Activated CD4-positive, alpha-beta memory T cell treated with anti-CD3 and anti-CD28 coated beads, Interleukin-2, amount 10 ng/mL, durations not matched to agents 7 days and 5 days (primary cell): ENCODE data around the gene UBA3. TPM values are rescaled to one million over a fixed set of nuclear protein-coding genes. Genes with fewer than 3 reads are reported as not detected.

Source experiments
- CTCF ChIA-PET: fragments of 350-600 bp; sonication (Branson Sonifier 250); formaldehyde crosslinking; loops from one replicate; lab custom pipeline; 2021; ENCODE audit warnings: antibody characterized with exemption, inconsistent platforms; lab: Charles Lee
- POLR2A ChIA-PET: fragments of 350-600 bp; sonication (Branson Sonifier 250); formaldehyde crosslinking; loops from one replicate; lab custom pipeline; 2021; ENCODE audit warnings: antibody characterized with exemption; lab: Charles Lee
- DNase-seq: peaks from one replicate; pipeline ENCODE4 v3.0.0-alpha.2; 2020
- H3K27ac Mint-ChIP-seq: one replicate; pipeline ENCODE4 v1.8.0; 2021; ENCODE audit warnings: mild to moderate bottlenecking, mixed read lengths
- H3K27me3 Mint-ChIP-seq: one replicate; pipeline ENCODE4 v1.8.0; 2021; ENCODE audit warnings: mixed read lengths
- H3K36me3 Mint-ChIP-seq: one replicate; pipeline ENCODE4 v1.8.0; 2021; ENCODE audit warnings: low read depth, mixed read lengths
- H3K4me1 Mint-ChIP-seq: one replicate; pipeline ENCODE4 v1.8.0; 2021; ENCODE audit warnings: mixed read lengths
- H3K4me3 Mint-ChIP-seq: one replicate; pipeline ENCODE4 v1.8.0; 2021; ENCODE audit warnings: mild to moderate bottlenecking, mixed read lengths
- H3K9me3 Mint-ChIP-seq: one replicate; pipeline ENCODE4 v1.8.0; 2021; ENCODE audit warnings: mixed read lengths
- total RNA-seq, 2 experiments: library from RNA; stranded (reverse); gene quantifications; one replicate each; pipeline ENCODE4 v1.2.3, GENCODE V29; 2021

UBA3 gene
- total RNA-seq, 2 experiments from 2014 or later, result 93.1 to 96.9 TPM

- ChIA-PET CTCF (interaction anchor here (5.0 kb wide), 1 partner anchor 45 kb away, joined by 33 read pairs; no protein-coding TSS in a partner anchor), POLR2A (no interaction called here)
Measured at GRCh38 chr3:69116897-69117296, 36.7 kb upstream of the UBA3 start.

DNA sequence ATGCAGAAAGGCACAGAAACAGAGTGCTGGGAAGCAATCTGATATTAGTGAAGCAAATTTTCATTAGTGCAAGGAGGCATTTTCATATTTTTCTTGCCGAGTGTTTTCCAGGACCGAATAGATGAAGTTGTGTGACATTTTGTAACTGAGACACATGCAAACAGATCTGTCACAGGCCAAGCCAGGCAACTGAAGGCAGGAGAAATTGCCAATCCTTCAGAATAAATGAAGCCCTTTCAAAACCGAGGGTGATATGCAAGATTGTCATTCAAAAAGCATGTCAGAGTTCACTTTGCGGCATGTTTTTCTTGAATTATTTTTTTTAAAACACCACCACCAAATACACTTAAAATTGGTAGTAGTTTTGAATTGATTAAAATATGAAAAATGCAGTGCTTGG, 36.0 kb upstream of the UBA3 start:
- ChIA-PET POLR2A (no interaction called here), CTCF (no interaction called here)
- no peaks in the 10 kb centered on the region for H3K27me3 Mint-ChIP-seq
- H3K4me3 Mint-ChIP-seq, result no peak overlapping the region
- peaks cover 4% of the 10 kb centered on the region for H3K4me1 Mint-ChIP-seq
- no peak for DNase-seq
- no peak overlapping the region for H3K27ac Mint-ChIP-seq
- no peaks in the 10 kb centered on the region for H3K9me3 Mint-ChIP-seq
- no peaks in the 10 kb centered on the region for H3K36me3 Mint-ChIP-seq

More at GRCh38 chr3:69116897-69117296, 36.7 kb upstream of the UBA3 start:
- no peak overlapping the region for H3K4me3 Mint-ChIP-seq
- H3K27me3 Mint-ChIP-seq, result no peaks in the 10 kb centered on the region
- DNase-seq, result no peak
- H3K27ac Mint-ChIP-seq, result no peak overlapping the region
- H3K9me3 Mint-ChIP-seq, result no peaks in the 10 kb centered on the region
- H3K36me3 Mint-ChIP-seq, result no peaks in the 10 kb centered on the region
- H3K4me1 Mint-ChIP-seq, result peaks cover 5% of the 10 kb centered on the region

DNA sequence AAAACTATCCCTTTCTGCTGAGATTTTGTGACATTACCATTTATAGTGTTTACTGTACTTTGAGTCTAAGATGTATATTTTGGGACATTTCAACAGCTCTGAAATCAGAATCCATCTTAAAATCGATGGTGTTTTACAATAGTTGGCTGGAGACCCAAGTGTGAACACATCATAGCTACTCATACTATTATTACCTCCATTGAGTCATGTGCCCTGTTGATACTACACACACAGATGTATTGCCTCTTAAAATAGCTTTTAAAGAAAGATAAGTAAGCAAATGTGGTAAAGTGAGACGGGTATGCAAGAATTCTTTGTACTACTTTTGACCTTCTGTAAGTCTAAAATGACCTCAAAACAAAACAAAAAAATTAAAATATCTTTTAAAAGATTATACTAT, 35.6 kb upstream of the UBA3 start:
- H3K4me1 Mint-ChIP-seq, result peaks cover under 1% of the 10 kb centered on the region
- H3K36me3 Mint-ChIP-seq, result no peaks in the 10 kb centered on the region
- CTCF ChIA-PET, result no interaction called here
- H3K27me3 Mint-ChIP-seq, result no peaks in the 10 kb centered on the region
- POLR2A ChIA-PET, result no interaction called here
- H3K4me3 Mint-ChIP-seq, result no peak overlapping the region
- no peaks in the 10 kb centered on the region for H3K9me3 Mint-ChIP-seq
- no peak overlapping the region for H3K27ac Mint-ChIP-seq
- no peak for DNase-seq

GRCh38 chr3:69113536-69113935, 33.4 kb upstream of the UBA3 start:
- CTCF ChIA-PET, result interaction anchor here (0.8 to 1.0 kb wide), 2 partner anchors 86 to 193 kb away, joined by 3 read pairs; no protein-coding TSS in a partner anchor
- Mint-ChIP-seq H3K27me3 (no peaks in the 10 kb centered on the region), H3K36me3 (no peaks in the 10 kb centered on the region), H3K27ac (no peak overlapping the region), H3K4me3 (no peak overlapping the region), H3K4me1 (no peaks in the 10 kb centered on the region), H3K9me3 (no peaks in the 10 kb centered on the region)
- POLR2A ChIA-PET, result interaction anchor here (1.2 to 1.4 kb wide), 2 partner anchors 8 to 22 kb away, joined by 4 to 5 read pairs; no protein-coding TSS in a partner anchor
- DNase-seq, result no peak

GRCh38 chr3:69110941-69111546, 30.9 kb upstream of the UBA3 start:
- no peaks in the 10 kb centered on the region for H3K4me1 Mint-ChIP-seq
- no peak overlapping the region for H3K27ac Mint-ChIP-seq
- ChIA-PET POLR2A (no interaction called here), CTCF (no interaction called here)
- no peak overlapping the region for H3K4me3 Mint-ChIP-seq
- no peaks in the 10 kb centered on the region for H3K27me3 Mint-ChIP-seq
- H3K36me3 Mint-ChIP-seq, result peaks cover 3% of the 10 kb centered on the region
- DNase-seq, result no peak
- no peaks in the 10 kb centered on the region for H3K9me3 Mint-ChIP-seq

- peaks cover 25% of the 10 kb centered on the region for H3K36me3 Mint-ChIP-seq
- H3K27me3 Mint-ChIP-seq, result no peaks in the 10 kb centered on the region
- ChIA-PET POLR2A (interaction anchor here (1.2 to 1.4 kb wide), 2 partner anchors 11 to 13 kb away, joined by 4 to 5 read pairs; no protein-coding TSS in a partner anchor), CTCF (interaction anchor here (1.3 to 6.0 kb wide), 3 partner anchors 12 to 197 kb away, joined by 4 to 35 read pairs (median 5); partner anchors contain the start of gene LMOD3)
- peaks cover 13% of the 10 kb centered on the region for H3K4me1 Mint-ChIP-seq
- H3K9me3 Mint-ChIP-seq, result no peaks in the 10 kb centered on the region
- no peak overlapping the region for H3K4me3 Mint-ChIP-seq
- no peak overlapping the region for H3K27ac Mint-ChIP-seq
- DNase-seq, result no peak
Measured at GRCh38 chr3:69108811-69109210, 28.6 kb upstream of the UBA3 start.

- Mint-ChIP-seq H3K36me3 (peaks cover 34% of the 10 kb centered on the region), H3K27ac (no peak overlapping the region), H3K4me1 (peaks cover 22% of the 10 kb centered on the region), H3K9me3 (no peaks in the 10 kb centered on the region), H3K4me3 (no peak overlapping the region), H3K27me3 (no peaks in the 10 kb centered on the region)
- no peak for DNase-seq
- ChIA-PET CTCF (interaction anchor here (6.0 kb wide), 1 partner anchor 13 kb away, joined by 35 read pairs; the partner anchor contains the start of gene LMOD3), POLR2A (no interaction called here)
Measured at GRCh38 chr3:69107841-69108240, 27.7 kb upstream of the UBA3 start.

- peaks cover 54% of the 10 kb centered on the region for H3K36me3 Mint-ChIP-seq
- H3K27ac Mint-ChIP-seq, result no peak overlapping the region
- no peak for DNase-seq
- no peaks in the 10 kb centered on the region for H3K27me3 Mint-ChIP-seq
- ChIA-PET POLR2A (interaction anchor here (1.0 to 3.0 kb wide), 6 partner anchors 8 to 53 kb away, joined by 3 to 16 read pairs (median 4); partner anchors contain the start of genes ARL6IP5 and TMF1), CTCF (interaction anchor here (0.7 to 6.0 kb wide), 3 partner anchors 11 to 16 kb away, joined by 3 to 35 read pairs (median 4); partner anchors contain the start of gene LMOD3)
- H3K9me3 Mint-ChIP-seq, result no peaks in the 10 kb centered on the region
- H3K4me1 Mint-ChIP-seq, result peaks cover 38% of the 10 kb centered on the region
- no peak overlapping the region for H3K4me3 Mint-ChIP-seq
Measured at GRCh38 chr3:69105320-69105719, 25.2 kb upstream of the UBA3 start.

DNA sequence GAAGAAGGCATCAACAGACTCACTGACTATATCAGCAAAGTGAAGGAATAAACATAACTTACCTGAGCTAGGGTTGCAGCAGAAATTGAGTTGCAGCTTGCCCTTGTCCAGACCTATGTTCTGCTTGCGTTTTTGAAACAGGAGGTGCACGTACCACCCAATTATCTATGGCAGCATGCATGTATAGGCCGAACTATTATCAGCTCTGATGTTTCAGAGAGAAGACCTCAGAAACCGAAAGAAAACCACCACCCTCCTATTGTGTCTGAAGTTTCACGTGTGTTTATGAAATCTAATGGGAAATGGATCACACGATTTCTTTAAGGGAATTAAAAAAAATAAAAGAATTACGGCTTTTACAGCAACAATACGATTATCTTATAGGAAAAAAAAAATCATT, 24.4 kb upstream of the UBA3 start:
- Mint-ChIP-seq H3K27ac (peak overlapping the region; percentile 49), H3K27me3 (no peaks in the 10 kb centered on the region), H3K9me3 (no peaks in the 10 kb centered on the region), H3K36me3 (peaks cover 60% of the 10 kb centered on the region), H3K4me1 (peaks cover 41% of the 10 kb centered on the region), H3K4me3 (no peak overlapping the region)
- CTCF ChIA-PET, result interaction anchor here (6.0 kb wide), 1 partner anchor 17 kb away, joined by 35 read pairs; the partner anchor contains the start of gene LMOD3
- DNase-seq, result no peak
- POLR2A ChIA-PET, result interaction anchor here (1.0 to 3.0 kb wide), 7 partner anchors 9 to 53 kb away, joined by 3 to 16 read pairs (median 5); partner anchors contain the start of genes ARL6IP5 and TMF1

DNA sequence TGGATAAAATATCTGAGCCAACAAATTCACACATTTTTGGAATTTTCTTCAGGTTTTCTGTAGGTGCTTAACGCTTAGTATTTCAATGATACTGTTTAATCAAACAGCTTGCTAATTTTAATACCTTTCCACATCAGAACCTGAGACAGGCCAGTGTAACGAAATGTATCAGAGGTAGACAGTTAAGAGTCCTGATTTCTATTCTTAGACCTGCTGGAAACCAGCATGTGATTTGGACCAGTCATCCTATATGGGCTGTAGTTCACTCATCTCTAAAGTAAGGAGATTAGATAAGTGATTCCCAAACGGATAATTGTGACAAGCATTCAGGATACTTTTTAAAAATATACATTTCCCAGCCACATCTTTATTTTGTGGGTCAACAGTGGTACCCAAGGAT, 23.0 kb upstream of the UBA3 start:
- Mint-ChIP-seq H3K27me3 (no peaks in the 10 kb centered on the region), H3K36me3 (peaks cover 70% of the 10 kb centered on the region), H3K4me1 (peaks cover 46% of the 10 kb centered on the region), H3K27ac (no peak overlapping the region), H3K4me3 (no peak overlapping the region), H3K9me3 (no peaks in the 10 kb centered on the region)
- ChIA-PET POLR2A (interaction anchor here (0.9 kb wide), 1 partner anchor 9 kb away, joined by 3 read pairs; no protein-coding TSS in a partner anchor), CTCF (interaction anchor here (6.0 kb wide), 1 partner anchor 18 kb away, joined by 35 read pairs; the partner anchor contains the start of gene LMOD3)
- no peak for DNase-seq

DNA sequence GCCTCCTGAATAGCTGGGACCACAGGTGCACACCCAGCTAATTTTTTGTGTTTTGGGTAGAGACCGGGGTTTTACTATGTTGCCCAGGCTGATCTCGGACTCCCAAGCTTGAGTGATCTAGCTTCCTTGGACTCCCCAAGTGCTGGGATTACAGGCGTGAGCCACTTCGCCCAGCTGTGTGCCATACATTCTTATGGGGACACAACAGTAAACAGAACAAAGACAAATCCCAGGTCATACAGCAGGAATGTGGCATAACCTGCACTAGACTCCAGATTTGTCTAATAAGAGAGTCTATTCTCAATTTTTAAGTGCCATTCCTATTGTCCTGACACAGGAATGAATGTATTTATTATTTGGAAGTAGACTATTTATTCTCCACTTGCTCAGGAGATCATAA, 22.2 kb upstream of the UBA3 start:
- no peaks in the 10 kb centered on the region for H3K27me3 Mint-ChIP-seq
- no peaks in the 10 kb centered on the region for H3K9me3 Mint-ChIP-seq
- H3K4me3 Mint-ChIP-seq, result no peak overlapping the region
- H3K4me1 Mint-ChIP-seq, result peaks cover 51% of the 10 kb centered on the region
- H3K36me3 Mint-ChIP-seq, result peaks cover 74% of the 10 kb centered on the region
- H3K27ac Mint-ChIP-seq, result no peak overlapping the region
- POLR2A ChIA-PET, result interaction anchor here (0.9 to 1.0 kb wide), 2 partner anchors 9 to 45 kb away, joined by 3 read pairs; no protein-coding TSS in a partner anchor
- CTCF ChIA-PET, result interaction anchor here (1.2 kb wide), 2 partner anchors 10 to 19 kb away, joined by 3 to 5 read pairs; no protein-coding TSS in a partner anchor
- no peak for DNase-seq

DNA sequence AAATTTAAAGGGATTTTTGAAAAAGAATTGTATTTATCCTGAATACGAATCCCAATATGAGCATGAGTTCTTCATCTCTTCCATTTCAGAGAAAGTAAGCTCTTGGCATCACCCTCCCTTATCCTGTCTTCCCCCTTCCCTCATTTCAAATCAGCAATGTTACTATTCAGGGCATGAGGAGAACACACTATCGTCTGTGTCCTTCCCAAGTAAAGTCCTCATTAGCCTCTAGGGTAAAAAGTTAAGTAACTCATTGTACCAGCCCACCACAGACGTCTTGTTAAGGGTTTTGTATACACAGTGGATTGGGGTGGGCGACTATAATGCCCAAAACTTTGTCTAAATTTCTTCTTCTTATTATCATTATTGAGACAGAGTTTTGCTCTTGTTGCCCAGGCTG, 19.4 kb upstream of the UBA3 start:
- no peaks in the 10 kb centered on the region for H3K27me3 Mint-ChIP-seq
- no peak for DNase-seq
- H3K4me3 Mint-ChIP-seq, result no peak overlapping the region
- peaks cover 76% of the 10 kb centered on the region for H3K36me3 Mint-ChIP-seq
- H3K27ac Mint-ChIP-seq, result no peak overlapping the region
- ChIA-PET POLR2A (interaction anchor here (0.8 to 2.9 kb wide), 6 partner anchors 8 to 101 kb away, joined by 3 to 10 read pairs (median 5); partner anchors contain the start of gene ARL6IP5), CTCF (interaction anchor here (0.7 to 1.0 kb wide), 2 partner anchors 17 to 21 kb away, joined by 3 to 4 read pairs; no protein-coding TSS in a partner anchor)
- no peaks in the 10 kb centered on the region for H3K9me3 Mint-ChIP-seq
- peaks cover 68% of the 10 kb centered on the region for H3K4me1 Mint-ChIP-seq
